SK-N-MC (cell line): ENCODE results near the gene LGALS3BP.
"Not testable (repeated sequence)": the region's sequence is repeated elsewhere in the genome, so short reads cannot be mapped to it uniquely, and the experiment has no call there.

ENCODE experiments used
- DNase-seq: peaks from one replicate; pipeline ENCODE4 v3.0.0-alpha.2; 2011; ENCODE audit warnings: low read depth, low spot score
- H3K27ac ChIP-seq: fragments of 200-600 bp; sonication (generic); 2 replicates; pipeline ENCODE4 v1.5.1; 2016; ENCODE audit warnings: mixed run types
- H3K36me3 ChIP-seq: fragments of 200-600 bp; sonication (generic); 2 replicates; pipeline ENCODE4 v1.6.1; 2017; ENCODE audit warnings: antibody characterized with exemption, low read length, mixed read lengths; ENCODE audit not compliant: insufficient read depth
- H3K4me3 ChIP-seq: fragments of 200-600 bp; sonication (generic); 2 replicates; pipeline ENCODE4 v1.5.1; 2016
- H3K9ac ChIP-seq: fragments of 200-600 bp; sonication (generic); 2 replicates; pipeline ENCODE4 v1.8.0; 2017; ENCODE audit warnings: mixed run types, mixed read lengths; ENCODE audit not compliant: insufficient read length
- H3K9me3 ChIP-seq: fragments of 200-600 bp; sonication (generic); 2 replicates; pipeline ENCODE4 v1.6.1; 2017; ENCODE audit warnings: low read depth, mild to moderate bottlenecking, antibody characterized with exemption, low read length, moderate library complexity, mixed read lengths
- EZH2 ChIP-seq: fragments of 200-600 bp; sonication (generic); IDR thresholded peaks from one replicate; pipeline ENCODE4 v1.6.1; 2017; ENCODE audit warnings: antibody characterized with exemption
- FOXP2 ChIP-seq: optimal IDR thresholded peaks from 2 replicates; pipeline ENCODE3; 2011; ENCODE audit warnings: mild to moderate bottlenecking, moderate library complexity; ENCODE audit not compliant: insufficient read depth; ENCODE audit errors: extremely low read length, control extremely low read depth
- POLR2AphosphoS5 ChIP-seq: IDR thresholded peaks from 2 replicates; pipeline ENCODE4 v1.6.1; 2012; ENCODE audit warnings: mild to moderate bottlenecking, low read depth, low read length, borderline replicate concordance

Gene LGALS3BP

GRCh38 chr17:78946631-78947030, 33.1 kb downstream of the LGALS3BP start:
- TF ChIP-seq EZH2 (no peak), FOXP2 (no peak), POLR2AphosphoS5 (no peak)
- no peak for DNase-seq
- Histone ChIP-seq H3K9ac (no peak overlapping the region), H3K4me3 (no peak overlapping the region), H3K9me3 (no peaks in the 10 kb centered on the region), H3K36me3 (no peaks in the 10 kb centered on the region), H3K27ac (no peak overlapping the region)

GRCh38 chr17:78946131-78946530, 33.6 kb downstream of the LGALS3BP start:
- DNase-seq: no peak
- Histone ChIP-seq H3K36me3 (no peaks in the 10 kb centered on the region), H3K9me3 (no peaks in the 10 kb centered on the region), H3K27ac (no peak overlapping the region), H3K9ac (no peak overlapping the region), H3K4me3 (no peak overlapping the region)
- no peak for TF ChIP-seq FOXP2

GRCh38 chr17:78945455-78945854, 34.3 kb downstream of the LGALS3BP start:
- not testable (repeated sequence) for H3K27ac ChIP-seq, H3K36me3 ChIP-seq, DNase-seq, H3K9ac ChIP-seq, H3K4me3 ChIP-seq, H3K9me3 ChIP-seq

- H3K9ac ChIP-seq: no peak overlapping the region
Measured at GRCh38 chr17:78944956-78945355, 34.8 kb downstream of the LGALS3BP start.

GRCh38 chr17:78944026-78944425, 35.7 kb downstream of the LGALS3BP start:
- H3K9me3 ChIP-seq: no peaks in the 10 kb centered on the region

More at GRCh38 chr17:78944956-78945355, 34.8 kb downstream of the LGALS3BP start:
- DNase-seq: no peak
- Histone ChIP-seq H3K27ac (no peak overlapping the region), H3K9me3 (no peaks in the 10 kb centered on the region), H3K36me3 (no peaks in the 10 kb centered on the region), H3K4me3 (no peak overlapping the region)
- TF ChIP-seq EZH2 (no peak), POLR2AphosphoS5 (no peak), FOXP2 (no peak)

GRCh38 chr17:78940708-78941107, 39.0 kb downstream of the LGALS3BP start:
- Histone ChIP-seq H3K36me3 (no peaks in the 10 kb centered on the region), H3K9ac (no peak overlapping the region), H3K9me3 (no peaks in the 10 kb centered on the region), H3K27ac (no peak overlapping the region), H3K4me3 (no peak overlapping the region)
- no peak for DNase-seq
- TF ChIP-seq FOXP2 (no peak), POLR2AphosphoS5 (no peak), EZH2 (no peak)

More at GRCh38 chr17:78944026-78944425, 35.7 kb downstream of the LGALS3BP start:
- no peak overlapping the region for H3K27ac ChIP-seq
- DNase-seq: no peak
- H3K4me3 ChIP-seq: no peak overlapping the region
- H3K9ac ChIP-seq: no peak overlapping the region
- TF ChIP-seq POLR2AphosphoS5: no peak
- no peak for TF ChIP-seq FOXP2
- no peak for TF ChIP-seq EZH2
- H3K36me3 ChIP-seq: no peaks in the 10 kb centered on the region

GRCh38 chr17:78940258-78940657, 39.5 kb downstream of the LGALS3BP start:
- H3K4me3 ChIP-seq: no peak overlapping the region
- no peak for DNase-seq

GRCh38 chr17:78939615-78940014, 40.1 kb downstream of the LGALS3BP start:
- DNase-seq: no peak
- Histone ChIP-seq H3K4me3 (no peak overlapping the region), H3K36me3 (no peaks in the 10 kb centered on the region), H3K9ac (no peak overlapping the region), H3K27ac (no peak overlapping the region), H3K9me3 (no peaks in the 10 kb centered on the region)
- no peak for TF ChIP-seq POLR2AphosphoS5
- TF ChIP-seq FOXP2: no peak

More at GRCh38 chr17:78940258-78940657, 39.5 kb downstream of the LGALS3BP start:
- Histone ChIP-seq H3K36me3 (no peaks in the 10 kb centered on the region), H3K27ac (no peak overlapping the region), H3K9ac (no peak overlapping the region), H3K9me3 (no peaks in the 10 kb centered on the region)
- TF ChIP-seq EZH2 (no peak), FOXP2 (no peak), POLR2AphosphoS5 (no peak)

- no peak overlapping the region for H3K9ac ChIP-seq
- H3K27ac ChIP-seq: no peak overlapping the region
- H3K36me3 ChIP-seq: no peaks in the 10 kb centered on the region
- no peak for TF ChIP-seq POLR2AphosphoS5
- TF ChIP-seq EZH2: no peak
- TF ChIP-seq FOXP2: no peak
- no peak overlapping the region for H3K4me3 ChIP-seq
- no peaks in the 10 kb centered on the region for H3K9me3 ChIP-seq
- DNase-seq: no peak
Measured at GRCh38 chr17:78937561-78937960, 42.2 kb downstream of the LGALS3BP start.
